ENCODE data around the gene GMDS. TPM values are rescaled to one million over a fixed set of nuclear protein-coding genes. Genes with fewer than 3 reads are reported as not detected.

Gene GMDS
- total RNA-seq, 1 donor from 2014 or later = 30.1 TPM

DNA sequence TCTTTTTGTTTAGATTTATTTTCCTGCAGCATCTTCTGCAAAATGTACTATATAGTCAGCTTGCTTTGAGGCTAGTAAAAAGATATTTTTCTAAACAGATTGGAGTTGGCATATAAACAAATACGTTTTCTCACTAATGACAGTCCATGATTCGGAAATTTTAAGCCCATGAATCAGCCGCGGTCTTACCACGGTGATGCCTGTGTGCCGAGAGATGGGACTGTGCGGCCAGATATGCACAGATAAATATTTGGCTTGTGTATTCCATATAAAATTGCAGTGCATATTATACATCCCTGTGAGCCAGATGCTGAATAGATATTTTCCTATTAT, 632.5 kb downstream of the GMDS start:
- POLR2A ChIA-PET = interaction anchor here (0.6 kb wide), 1 partner anchor 263 kb away, joined by 4 read pairs; no protein-coding TSS in a partner anchor
- H3K9me3 Mint-ChIP-seq = no peaks in the 10 kb centered on the region
- H3K27me3 Mint-ChIP-seq = peaks cover 52% of the 10 kb centered on the region
- no peak overlapping the region for H3K27ac Mint-ChIP-seq
- peaks cover 21% of the 10 kb centered on the region for H3K4me1 Mint-ChIP-seq
- DNase-seq = no peak
- CTCF ChIA-PET = interaction anchor here (1.9 kb wide), 1 partner anchor 491 kb away, joined by 7 read pairs; no protein-coding TSS in a partner anchor
- no peak for TF ChIP-seq CTCF (IDR thresholded peaks at IDR 0.05)
- ATAC-seq (ENCODE audit: low read depth) = no peak
- H3K4me3 Mint-ChIP-seq = no peak overlapping the region
- H3K36me3 Mint-ChIP-seq (ENCODE audit: low read depth) = peaks cover 5% of the 10 kb centered on the region
- intact Hi-C loops (cut with micrococcal nuclease) = loop anchor here (1.0 to 2.0 kb wide), 3 partner anchors 7 to 230 kb away; no protein-coding TSS in a partner anchor

- DNase-seq (no peak), ATAC-seq (ENCODE audit: low read depth) (no peak)
- H3K27me3 Mint-ChIP-seq = peaks cover 52% of the 10 kb centered on the region
- H3K4me3 Mint-ChIP-seq = peak overlapping the region; percentile 83
- peak overlapping the region; percentile 53 for H3K27ac Mint-ChIP-seq
- CTCF ChIA-PET = interaction anchor here (1.2 to 1.9 kb wide), 2 partner anchors 492 to 740 kb away, joined by 3 to 7 read pairs; no protein-coding TSS in a partner anchor
- POLR2A ChIA-PET = interaction anchor here (0.6 to 1.3 kb wide), 4 partner anchors 12 to 524 kb away, joined by 3 to 4 read pairs (median 4); no protein-coding TSS in a partner anchor
- peaks cover 5% of the 10 kb centered on the region for H3K36me3 Mint-ChIP-seq (ENCODE audit: low read depth)
- peaks cover 26% of the 10 kb centered on the region for H3K4me1 Mint-ChIP-seq
- intact Hi-C loops (cut with micrococcal nuclease) = loop anchor here (1.0 to 2.0 kb wide), 3 partner anchors 8 to 230 kb away; no protein-coding TSS in a partner anchor
- H3K9me3 Mint-ChIP-seq = no peaks in the 10 kb centered on the region
- TF ChIP-seq CTCF (IDR thresholded peaks at IDR 0.05) = no peak
Measured at GRCh38 chr6:1612299-1612973, 633.0 kb downstream of the GMDS start.

DNA sequence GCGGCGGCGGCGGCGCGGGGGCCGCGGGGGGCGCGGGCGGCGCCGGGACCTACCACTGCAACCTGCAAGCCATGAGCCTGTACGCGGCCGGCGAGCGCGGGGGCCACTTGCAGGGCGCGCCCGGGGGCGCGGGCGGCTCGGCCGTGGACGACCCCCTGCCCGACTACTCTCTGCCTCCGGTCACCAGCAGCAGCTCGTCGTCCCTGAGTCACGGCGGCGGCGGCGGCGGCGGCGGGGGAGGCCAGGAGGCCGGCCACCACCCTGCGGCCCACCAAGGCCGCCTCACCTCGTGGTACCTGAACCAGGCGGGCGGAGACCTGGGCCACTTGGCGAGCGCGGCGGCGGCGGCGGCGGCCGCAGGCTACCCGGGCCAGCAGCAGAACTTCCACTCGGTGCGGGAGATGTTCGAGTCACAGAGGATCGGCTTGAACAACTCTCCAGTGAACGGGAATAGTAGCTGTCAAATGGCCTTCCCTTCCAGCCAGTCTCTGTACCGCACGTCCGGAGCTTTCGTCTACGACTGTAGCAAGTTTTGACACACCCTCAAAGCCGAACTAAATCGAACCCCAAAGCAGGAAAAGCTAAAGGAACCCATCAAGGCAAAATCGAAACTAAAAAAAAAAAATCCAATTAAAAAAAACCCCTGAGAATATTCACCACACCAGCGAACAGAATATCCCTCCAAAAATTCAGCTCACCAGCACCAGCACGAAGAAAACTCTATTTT, 633.7 kb downstream of the GMDS start:
- H3K36me3 Mint-ChIP-seq (ENCODE audit: low read depth) = peaks cover 5% of the 10 kb centered on the region
- no peak for TF ChIP-seq CTCF (IDR thresholded peaks at IDR 0.05)
- ATAC-seq (ENCODE audit: low read depth) (no peak), DNase-seq (no peak)
- H3K27me3 Mint-ChIP-seq = peaks cover 52% of the 10 kb centered on the region
- H3K27ac Mint-ChIP-seq = peak overlapping the region; percentile 53
- H3K4me1 Mint-ChIP-seq = peaks cover 33% of the 10 kb centered on the region
- CTCF ChIA-PET = interaction anchor here (1.2 to 1.9 kb wide), 2 partner anchors 492 to 741 kb away, joined by 3 to 7 read pairs; no protein-coding TSS in a partner anchor
- POLR2A ChIA-PET = interaction anchor here (0.6 to 1.3 kb wide), 3 partner anchors 13 to 525 kb away, joined by 3 to 4 read pairs (median 4); no protein-coding TSS in a partner anchor
- intact Hi-C loops (cut with micrococcal nuclease) = loop anchor here (1.0 to 2.0 kb wide), 5 partner anchors 9 to 633 kb away; partner anchors contain the start of gene GMDS
- no peaks in the 10 kb centered on the region for H3K9me3 Mint-ChIP-seq
- H3K4me3 Mint-ChIP-seq = peak overlapping the region; percentile 83

GRCh38 chr6:1611322-1611571, 634.2 kb downstream of the GMDS start:
- ATAC-seq (ENCODE audit: low read depth) (no peak), DNase-seq (no peak)
- Mint-ChIP-seq H3K9me3 (no peaks in the 10 kb centered on the region), H3K4me1 (peaks cover 34% of the 10 kb centered on the region), H3K4me3 (no peak overlapping the region), H3K27me3 (peaks cover 55% of the 10 kb centered on the region), H3K36me3 (ENCODE audit: low read depth) (peaks cover 5% of the 10 kb centered on the region), H3K27ac (no peak overlapping the region)
- intact Hi-C loops (cut with micrococcal nuclease) = loop anchor here (2.0 kb wide), 2 partner anchors 182 to 634 kb away; partner anchors contain the start of gene GMDS
- POLR2A ChIA-PET = interaction anchor here (1.3 kb wide), 1 partner anchor 13 kb away, joined by 3 read pairs; no protein-coding TSS in a partner anchor
- CTCF ChIA-PET = interaction anchor here (1.2 to 1.9 kb wide), 2 partner anchors 493 to 741 kb away, joined by 3 to 7 read pairs; no protein-coding TSS in a partner anchor
- no peak for TF ChIP-seq CTCF (IDR thresholded peaks at IDR 0.05)
